GM08714 (cell line): ENCODE data around the gene VTI1A.
"Not testable (repeated sequence)": the region's sequence is repeated elsewhere in the genome, so short reads cannot be mapped to it uniquely, and the experiment has no call there.

Experiments used
- H3K4me3 ChIP-seq: fragments of 200-500 bp; sonication (Bioruptor generic); 2 replicates; pipeline ENCODE4 v1.5.1; 2014; ENCODE audit warnings: mild to moderate bottlenecking, low read length, inconsistent platforms
- ZNF274 ChIP-seq: IDR thresholded peaks from 2 replicates; pipeline ENCODE4 v1.6.1; 2012; ENCODE audit warnings: mild to moderate bottlenecking, low read depth, low read length

VTI1A gene

GRCh38 chr10:112471878-112472487 is 25.0 kb downstream of the VTI1A start:
- no peak for TF ChIP-seq ZNF274
- no peak overlapping the region for H3K4me3 ChIP-seq

- TF ChIP-seq ZNF274, result no peak
- H3K4me3 ChIP-seq, result no peak overlapping the region
These were observed 28.7 kb downstream of the VTI1A start for GRCh38 chr10:112475575-112476218.

- TF ChIP-seq ZNF274, result no peak
- H3K4me3 ChIP-seq, result no peak overlapping the region
These were observed 34.6 kb downstream of the VTI1A start for GRCh38 chr10:112481602-112482001.

GRCh38 chr10:112484399-112484798 is 37.4 kb downstream of the VTI1A start:
- no peak overlapping the region for H3K4me3 ChIP-seq
- TF ChIP-seq ZNF274, result no peak

- TF ChIP-seq ZNF274, result no peak
- H3K4me3 ChIP-seq, result no peak overlapping the region
These were observed 40.9 kb downstream of the VTI1A start for GRCh38 chr10:112487964-112488363.

GRCh38 chr10:112490545-112490944 is 43.5 kb downstream of the VTI1A start:
- no peak for TF ChIP-seq ZNF274
- no peak overlapping the region for H3K4me3 ChIP-seq

- no peak for TF ChIP-seq ZNF274
- no peak overlapping the region for H3K4me3 ChIP-seq
These were observed 44.1 kb downstream of the VTI1A start for GRCh38 chr10:112491144-112491543.

GRCh38 chr10:112492736-112493135 is 45.7 kb downstream of the VTI1A start:
- H3K4me3 ChIP-seq, result no peak overlapping the region
- TF ChIP-seq ZNF274, result no peak

- TF ChIP-seq ZNF274, result no peak
- no peak overlapping the region for H3K4me3 ChIP-seq
These were observed 50.4 kb downstream of the VTI1A start for GRCh38 chr10:112497347-112497950.

- no peak for TF ChIP-seq ZNF274
- H3K4me3 ChIP-seq, result no peak overlapping the region
These were observed 51.8 kb downstream of the VTI1A start for GRCh38 chr10:112498806-112499205.

GRCh38 chr10:112499985-112500384 is 53.0 kb downstream of the VTI1A start:
- not testable (repeated sequence) for H3K4me3 ChIP-seq

- TF ChIP-seq ZNF274, result no peak
- no peak overlapping the region for H3K4me3 ChIP-seq
These were observed 55.5 kb downstream of the VTI1A start for GRCh38 chr10:112502536-112502935.

GRCh38 chr10:112503643-112504042 is 56.6 kb downstream of the VTI1A start:
- no peak for TF ChIP-seq ZNF274
- H3K4me3 ChIP-seq, result no peak overlapping the region

- no peak overlapping the region for H3K4me3 ChIP-seq
- TF ChIP-seq ZNF274, result no peak
These were observed 60.0 kb downstream of the VTI1A start for GRCh38 chr10:112507046-112507445.

- no peak for TF ChIP-seq ZNF274
These were observed 61.0 kb downstream of the VTI1A start for GRCh38 chr10:112507988-112508387.

More at GRCh38 chr10:112507988-112508387, 61.0 kb downstream of the VTI1A start:
- H3K4me3 ChIP-seq, result no peak overlapping the region
